GM12878 (cell line): Measurements from ENCODE around the gene EIF4E1B.

Source experiments
- JUND ChIP-seq: IDR thresholded peaks from 2 replicates; pipeline ENCODE4 v1.6.1; 2012; ENCODE audit warnings: low read depth, mild to moderate bottlenecking, low read length, improper control_type of control experiment, moderate library complexity
- POLR2AphosphoS5 ChIP-seq: IDR thresholded peaks from 2 replicates; pipeline ENCODE4 v1.6.1; 2011; ENCODE audit warnings: mild to moderate bottlenecking, low read length, inconsistent platforms
- RAD21 ChIP-seq: IDR thresholded peaks from 2 replicates; pipeline ENCODE4 v1.6.1; 2011; ENCODE audit warnings: mild to moderate bottlenecking, low read depth, low read length, moderate library complexity; ENCODE audit not compliant: insufficient read depth
- SP1 ChIP-seq: IDR thresholded peaks from one replicate; pipeline ENCODE4 v1.6.1; 2011; ENCODE audit warnings: low read depth, low read length
- YY1 ChIP-seq: IDR thresholded peaks from 2 replicates; pipeline ENCODE4 v1.6.1; 2011; ENCODE audit warnings: low read depth, mild to moderate bottlenecking, low read length
- TF ChIP-seq, protein P1 (sequence below): IDR thresholded peaks from 2 replicates; pipeline ENCODE4 v1.6.1; 2012; ENCODE audit warnings: low read depth, low read length, improper control_type of control experiment
- TF ChIP-seq, protein P2 (sequence below), 3 experiments: IDR thresholded peaks in 2 of 3; conservative IDR thresholded peaks in 1 of 3; 2 replicates each; pipeline ENCODE4 v1.5.1; 2011; ENCODE audit warnings: low read depth in 3 of 3, low read length in 3 of 3, mild to moderate bottlenecking in 3 of 3, control low read depth in 2 of 3, moderate library complexity in 2 of 3, inconsistent platforms in 1 of 3, mixed read lengths in 1 of 3; ENCODE audit not compliant: control insufficient read depth in 2 of 3, insufficient read depth in 1 of 3; ENCODE audit errors: extremely low read depth in 1 of 3
- TF ChIP-seq, protein P3 (sequence below): fragments of 450-650 bp; IDR thresholded peaks from 2 replicates; pipeline ENCODE4 v1.6.1; 2017; ENCODE audit warnings: mild to moderate bottlenecking

DNA sequence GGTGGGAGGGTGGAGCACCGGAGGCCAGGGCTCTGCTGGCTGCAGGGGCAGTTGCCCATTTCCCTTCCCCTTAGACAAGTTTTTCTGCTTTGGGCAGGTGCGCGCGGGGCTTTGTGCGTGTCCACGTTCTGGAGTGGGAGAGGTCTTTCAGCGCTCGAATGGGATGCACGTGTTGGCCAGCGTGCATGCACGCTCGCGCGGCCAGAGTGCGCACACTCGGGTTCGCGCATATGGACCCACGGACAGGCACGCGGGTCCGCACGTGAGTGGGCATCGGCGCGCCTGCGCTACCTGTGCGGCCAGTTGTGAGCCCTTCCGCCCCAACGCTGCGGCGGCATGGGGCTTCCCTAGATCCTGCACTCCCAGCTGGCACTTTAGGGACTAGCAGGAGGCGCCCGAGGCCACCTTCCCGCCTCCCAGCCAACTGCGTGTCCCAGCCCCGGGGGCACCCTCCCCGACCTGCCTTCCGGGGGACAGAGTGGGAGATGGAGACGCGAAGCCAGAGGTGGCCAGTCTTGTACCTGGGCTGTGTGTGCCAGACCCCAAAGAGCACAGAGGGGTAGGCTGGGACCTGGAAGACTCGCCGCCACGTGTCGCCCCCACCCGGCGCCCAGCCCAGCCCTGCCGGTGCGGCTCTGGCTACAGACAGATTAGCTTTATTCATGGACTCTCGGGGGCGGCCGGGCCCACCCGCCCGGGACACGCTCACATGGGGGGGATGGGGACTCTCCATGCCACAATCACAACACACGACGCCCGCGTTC lies 10.7 kb upstream of the EIF4E1B start:
- TF ChIP-seq, protein P1, sequence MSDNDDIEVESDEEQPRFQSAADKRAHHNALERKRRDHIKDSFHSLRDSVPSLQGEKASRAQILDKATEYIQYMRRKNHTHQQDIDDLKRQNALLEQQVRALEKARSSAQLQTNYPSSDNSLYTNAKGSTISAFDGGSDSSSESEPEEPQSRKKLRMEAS: no peak
- TF ChIP-seq SP1 (no peak), RAD21 (no peak), YY1 (no peak), JUND (no peak), POLR2AphosphoS5 (no peak)
- TF ChIP-seq, protein P2, sequence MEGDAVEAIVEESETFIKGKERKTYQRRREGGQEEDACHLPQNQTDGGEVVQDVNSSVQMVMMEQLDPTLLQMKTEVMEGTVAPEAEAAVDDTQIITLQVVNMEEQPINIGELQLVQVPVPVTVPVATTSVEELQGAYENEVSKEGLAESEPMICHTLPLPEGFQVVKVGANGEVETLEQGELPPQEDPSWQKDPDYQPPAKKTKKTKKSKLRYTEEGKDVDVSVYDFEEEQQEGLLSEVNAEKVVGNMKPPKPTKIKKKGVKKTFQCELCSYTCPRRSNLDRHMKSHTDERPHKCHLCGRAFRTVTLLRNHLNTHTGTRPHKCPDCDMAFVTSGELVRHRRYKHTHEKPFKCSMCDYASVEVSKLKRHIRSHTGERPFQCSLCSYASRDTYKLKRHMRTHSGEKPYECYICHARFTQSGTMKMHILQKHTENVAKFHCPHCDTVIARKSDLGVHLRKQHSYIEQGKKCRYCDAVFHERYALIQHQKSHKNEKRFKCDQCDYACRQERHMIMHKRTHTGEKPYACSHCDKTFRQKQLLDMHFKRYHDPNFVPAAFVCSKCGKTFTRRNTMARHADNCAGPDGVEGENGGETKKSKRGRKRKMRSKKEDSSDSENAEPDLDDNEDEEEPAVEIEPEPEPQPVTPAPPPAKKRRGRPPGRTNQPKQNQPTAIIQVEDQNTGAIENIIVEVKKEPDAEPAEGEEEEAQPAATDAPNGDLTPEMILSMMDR (IDR thresholded peaks at IDR 0.05 in 2 of 3, conservative IDR thresholded peaks at IDR 0.05 in 1 of 3; ENCODE audit: control insufficient read depth in 2 of 3, extremely low read depth in 1 of 3, insufficient read depth in 1 of 3, low read depth in 3 of 3, low read length in 3 of 3): no peak
- TF ChIP-seq, protein P3, sequence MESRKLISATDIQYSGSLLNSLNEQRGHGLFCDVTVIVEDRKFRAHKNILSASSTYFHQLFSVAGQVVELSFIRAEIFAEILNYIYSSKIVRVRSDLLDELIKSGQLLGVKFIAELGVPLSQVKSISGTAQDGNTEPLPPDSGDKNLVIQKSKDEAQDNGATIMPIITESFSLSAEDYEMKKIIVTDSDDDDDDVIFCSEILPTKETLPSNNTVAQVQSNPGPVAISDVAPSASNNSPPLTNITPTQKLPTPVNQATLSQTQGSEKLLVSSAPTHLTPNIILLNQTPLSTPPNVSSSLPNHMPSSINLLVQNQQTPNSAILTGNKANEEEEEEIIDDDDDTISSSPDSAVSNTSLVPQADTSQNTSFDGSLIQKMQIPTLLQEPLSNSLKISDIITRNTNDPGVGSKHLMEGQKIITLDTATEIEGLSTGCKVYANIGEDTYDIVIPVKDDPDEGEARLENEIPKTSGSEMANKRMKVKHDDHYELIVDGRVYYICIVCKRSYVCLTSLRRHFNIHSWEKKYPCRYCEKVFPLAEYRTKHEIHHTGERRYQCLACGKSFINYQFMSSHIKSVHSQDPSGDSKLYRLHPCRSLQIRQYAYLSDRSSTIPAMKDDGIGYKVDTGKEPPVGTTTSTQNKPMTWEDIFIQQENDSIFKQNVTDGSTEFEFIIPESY: no peak
